Activated CD4-positive, alpha-beta memory T cell treated with anti-CD3 and anti-CD28 coated beads, Interleukin-2, amount 10 ng/mL, durations not matched to agents 7 days and 5 days (primary cell): ENCODE results near the gene RRP8. TPM values are rescaled to one million over a fixed set of nuclear protein-coding genes. Genes with fewer than 3 reads are reported as not detected.
A peak's percentile ranks its signal among the peaks of the same experiment; 100 is the strongest.

Experiments used
- CTCF ChIA-PET: fragments of 350-600 bp; sonication (Branson Sonifier 250); formaldehyde crosslinking; loops from one replicate; lab custom pipeline; 2021; ENCODE audit warnings: antibody characterized with exemption, inconsistent platforms; lab: Charles Lee
- POLR2A ChIA-PET: fragments of 350-600 bp; sonication (Branson Sonifier 250); formaldehyde crosslinking; loops from one replicate; lab custom pipeline; 2021; ENCODE audit warnings: antibody characterized with exemption; lab: Charles Lee
- DNase-seq: peaks from one replicate; pipeline ENCODE4 v3.0.0-alpha.2; 2020
- H3K27ac Mint-ChIP-seq: one replicate; pipeline ENCODE4 v1.8.0; 2021; ENCODE audit warnings: mild to moderate bottlenecking, mixed read lengths
- H3K27me3 Mint-ChIP-seq: one replicate; pipeline ENCODE4 v1.8.0; 2021; ENCODE audit warnings: mixed read lengths
- H3K36me3 Mint-ChIP-seq: one replicate; pipeline ENCODE4 v1.8.0; 2021; ENCODE audit warnings: low read depth, mixed read lengths
- H3K4me1 Mint-ChIP-seq: one replicate; pipeline ENCODE4 v1.8.0; 2021; ENCODE audit warnings: mixed read lengths
- H3K4me3 Mint-ChIP-seq: one replicate; pipeline ENCODE4 v1.8.0; 2021; ENCODE audit warnings: mild to moderate bottlenecking, mixed read lengths
- H3K9me3 Mint-ChIP-seq: one replicate; pipeline ENCODE4 v1.8.0; 2021; ENCODE audit warnings: mixed read lengths
- total RNA-seq, 2 experiments: library from RNA; stranded (reverse); gene quantifications; one replicate each; pipeline ENCODE4 v1.2.3, GENCODE V29; 2021

RRP8 gene
- total RNA-seq: 10 to 100 TPM; 21.8 to 24.4 TPM

DNA sequence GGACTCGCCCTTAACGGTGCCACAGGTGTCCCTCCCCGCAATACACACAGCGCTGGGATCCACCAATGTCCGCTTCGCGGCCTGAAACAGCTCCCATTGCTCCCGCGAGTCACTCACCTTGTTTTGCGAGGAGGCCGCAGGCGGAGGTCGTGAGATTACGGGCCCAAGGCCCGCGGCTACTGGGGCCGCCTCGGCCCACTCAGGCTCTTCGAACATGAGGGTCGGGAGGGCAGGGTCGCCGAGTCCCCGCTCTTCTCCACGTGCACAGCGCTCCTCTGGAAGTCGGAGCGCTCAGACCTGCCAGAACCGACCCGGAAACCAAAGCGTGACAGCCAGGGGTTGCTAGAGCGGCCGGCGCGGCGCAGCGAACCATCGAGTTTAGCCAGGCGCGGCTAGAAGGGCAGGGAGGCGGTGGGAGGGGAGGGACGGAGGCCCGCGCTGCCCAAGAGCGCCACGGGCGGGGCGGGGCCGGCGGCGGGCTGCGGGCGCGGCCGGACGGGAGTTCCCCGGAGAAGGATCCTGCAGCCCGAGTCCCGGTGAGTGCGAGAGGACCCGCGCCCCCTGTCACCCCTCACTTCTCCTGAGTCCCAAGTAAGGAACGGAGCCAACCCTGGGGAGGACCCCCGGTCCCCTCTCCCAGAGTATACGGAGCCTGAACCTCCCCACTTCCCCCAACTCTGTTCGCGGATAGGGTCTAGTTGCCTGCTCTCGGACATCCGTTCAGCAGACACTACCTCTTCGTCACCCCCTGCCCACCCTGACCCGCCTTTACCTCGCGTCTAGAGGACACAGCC lies at the start of gene RRP8, which contains the start of gene ILK:
Gene RRP8, minus strand, starts transcription at position 330 of the 794 bp plus-strand sequence. Its CDS starts 114 bp downstream, at position 216.
Gene ILK, plus strand, starts transcription at position 488 of the 794 bp plus-strand sequence. CDS start 498 bp downstream, outside the sequence.
- Mint-ChIP-seq H3K27me3 (no peaks in the 10 kb centered on the region), H3K4me3 (no peak within 1 kb of the TSS), H3K36me3 (peaks cover 41% of the 10 kb centered on the region), H3K4me1 (peaks cover 13% of the 10 kb centered on the region), H3K9me3 (no peaks in the 10 kb centered on the region), H3K27ac (no peak within 1 kb of the TSS)
- CTCF ChIA-PET: interaction anchor here (0.7 to 4.0 kb wide), 13 partner anchors 9 to 224 kb away, joined by 3 to 64 read pairs (median 6); partner anchors contain the start of genes ARFIP2, MRPL17, TAF10 and TIMM10B
- peak; percentile 91 for DNase-seq
- POLR2A ChIA-PET: interaction anchor here (0.5 to 8.4 kb wide), 17 partner anchors 9 to 213 kb away, joined by 3 to 108 read pairs (median 4); partner anchors contain the start of genes ARFIP2, MRPL17, SMPD1 and TAF10

DNA sequence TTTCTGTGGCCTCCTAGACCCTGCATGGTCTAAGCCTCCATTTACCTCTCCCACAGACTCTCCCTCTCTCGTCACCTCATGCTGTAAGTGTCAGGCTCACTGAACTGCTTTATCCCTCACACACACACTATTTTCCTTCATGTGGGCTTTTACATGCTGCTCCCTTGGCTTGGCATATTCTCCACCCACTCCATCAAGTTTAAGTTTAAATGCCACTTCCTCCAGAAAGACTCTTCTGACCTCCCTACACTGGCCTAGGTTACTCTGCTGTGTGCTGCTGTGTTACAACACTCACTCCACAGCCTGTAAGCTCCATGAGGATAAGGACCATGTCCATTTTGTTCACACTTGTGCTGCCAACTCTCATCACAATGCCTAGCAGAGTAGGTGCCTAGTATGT lies 49.7 kb upstream of the RRP8 start:
- H3K4me1 Mint-ChIP-seq: peaks cover 3% of the 10 kb centered on the region
- no peaks in the 10 kb centered on the region for H3K36me3 Mint-ChIP-seq
- peaks cover 18% of the 10 kb centered on the region for H3K27me3 Mint-ChIP-seq
- no peak for DNase-seq
- no peak overlapping the region for H3K4me3 Mint-ChIP-seq
- ChIA-PET CTCF (no interaction called here), POLR2A (no interaction called here)
- no peaks in the 10 kb centered on the region for H3K9me3 Mint-ChIP-seq
- no peak overlapping the region for H3K27ac Mint-ChIP-seq

DNA sequence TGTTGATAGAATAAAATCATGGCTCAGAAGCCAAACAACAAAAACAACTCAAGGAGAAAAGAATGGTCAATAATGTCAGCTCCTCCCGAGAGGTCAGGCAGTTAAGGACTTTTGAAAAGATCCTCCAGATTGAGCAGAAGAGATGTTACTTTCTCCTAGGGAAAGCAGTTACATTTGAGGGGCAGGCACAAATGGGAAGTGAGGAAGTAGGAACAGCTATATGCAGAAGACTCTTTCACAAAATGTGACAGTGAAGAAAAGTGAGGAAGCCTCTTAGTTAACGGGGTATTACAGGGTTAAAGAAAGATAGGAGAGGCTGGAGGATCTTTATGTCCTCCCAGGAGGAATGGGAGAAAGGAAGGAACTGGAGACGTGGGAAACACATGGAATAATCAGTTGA lies 48.8 kb upstream of the RRP8 start:
- no peaks in the 10 kb centered on the region for H3K9me3 Mint-ChIP-seq
- H3K27me3 Mint-ChIP-seq: peaks cover 13% of the 10 kb centered on the region
- no peak for DNase-seq
- no peaks in the 10 kb centered on the region for H3K36me3 Mint-ChIP-seq
- CTCF ChIA-PET: interaction anchor here (0.6 to 1.2 kb wide), 2 partner anchors 33 to 50 kb away, joined by 3 read pairs; partner anchors contain the start of gene TPP1
- H3K4me3 Mint-ChIP-seq: no peak overlapping the region
- peaks cover 3% of the 10 kb centered on the region for H3K4me1 Mint-ChIP-seq
- H3K27ac Mint-ChIP-seq: no peak overlapping the region
- POLR2A ChIA-PET: no interaction called here

DNA sequence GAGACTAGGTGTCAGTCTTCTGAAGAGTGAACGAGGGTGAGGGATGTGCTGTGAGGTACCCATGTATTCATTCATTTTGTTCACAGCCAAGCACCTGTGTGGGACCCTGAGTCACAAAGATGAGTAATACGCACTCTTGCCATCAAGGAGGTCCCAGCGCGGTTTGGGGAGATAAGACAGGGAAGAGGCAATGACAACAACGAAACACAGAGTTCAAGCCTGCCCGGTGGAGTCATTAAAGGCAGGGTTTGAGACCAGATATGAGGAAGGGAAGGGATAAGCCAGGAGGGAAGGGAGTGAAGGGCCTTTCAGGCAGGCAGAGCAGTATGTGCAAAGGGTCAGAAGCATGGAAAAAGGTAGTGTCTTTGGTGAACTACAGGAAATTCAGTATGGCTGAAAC lies 47.6 kb upstream of the RRP8 start:
- peaks cover 1% of the 10 kb centered on the region for H3K4me1 Mint-ChIP-seq
- peaks cover 1% of the 10 kb centered on the region for H3K27me3 Mint-ChIP-seq
- H3K36me3 Mint-ChIP-seq: no peaks in the 10 kb centered on the region
- DNase-seq: no peak
- CTCF ChIA-PET: no interaction called here
- H3K4me3 Mint-ChIP-seq: no peak overlapping the region
- no peaks in the 10 kb centered on the region for H3K9me3 Mint-ChIP-seq
- H3K27ac Mint-ChIP-seq: no peak overlapping the region
- POLR2A ChIA-PET: no interaction called here

DNA sequence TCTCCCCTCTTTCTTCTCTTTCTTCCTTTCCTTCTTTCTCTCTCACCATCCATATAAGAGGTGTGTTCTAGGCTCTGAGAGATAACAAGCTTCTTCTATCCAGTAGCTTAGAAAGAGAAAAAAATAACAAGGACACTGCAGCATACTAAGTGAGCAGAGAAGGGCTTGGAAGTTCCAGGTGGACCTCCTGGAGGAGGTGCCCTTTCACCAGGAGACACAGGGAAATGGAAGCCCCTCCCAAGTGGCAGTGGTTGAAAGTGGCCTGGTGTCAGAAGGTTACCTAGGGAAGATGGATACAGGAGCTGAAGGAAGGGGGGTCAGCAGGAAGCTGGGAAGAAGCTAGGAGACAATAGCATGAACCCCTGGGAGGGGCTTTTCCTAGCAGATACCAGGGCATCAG lies 46.7 kb upstream of the RRP8 start:
- Mint-ChIP-seq H3K27me3 (no peaks in the 10 kb centered on the region), H3K36me3 (no peaks in the 10 kb centered on the region), H3K4me1 (no peaks in the 10 kb centered on the region), H3K27ac (no peak overlapping the region), H3K4me3 (no peak overlapping the region), H3K9me3 (no peaks in the 10 kb centered on the region)
- no peak for DNase-seq
- POLR2A ChIA-PET: no interaction called here
- CTCF ChIA-PET: interaction anchor here (0.6 to 1.6 kb wide), 2 partner anchors 33 to 206 kb away, joined by 3 to 10 read pairs; partner anchors contain the start of gene MRPL17

DNA sequence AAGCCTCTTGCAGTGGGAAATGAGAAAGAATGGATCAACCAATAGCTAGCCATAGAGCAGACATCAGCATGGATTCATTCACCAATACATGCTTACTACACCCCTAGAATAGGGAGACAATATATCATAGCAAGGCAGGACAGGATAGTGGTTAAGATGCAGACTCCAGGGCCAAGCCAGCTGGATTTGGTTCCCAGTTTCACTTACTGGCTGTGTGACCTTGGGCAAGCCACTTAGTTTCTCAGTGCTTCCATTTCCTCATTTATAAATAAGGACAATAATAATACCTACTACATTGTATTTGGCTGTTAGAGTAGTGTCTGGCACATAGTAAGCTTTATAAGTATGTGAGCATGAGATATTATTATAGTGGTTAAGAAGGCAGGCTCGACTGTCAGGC lies 45.1 kb upstream of the RRP8 start:
- Mint-ChIP-seq H3K4me1 (no peaks in the 10 kb centered on the region), H3K27me3 (no peaks in the 10 kb centered on the region), H3K4me3 (no peak overlapping the region), H3K27ac (no peak overlapping the region), H3K9me3 (no peaks in the 10 kb centered on the region), H3K36me3 (no peaks in the 10 kb centered on the region)
- DNase-seq: no peak
- ChIA-PET CTCF (interaction anchor here (0.6 to 3.3 kb wide), 4 partner anchors 19 to 45 kb away, joined by 3 to 18 read pairs (median 6); partner anchors contain the start of genes MRPL17 and TPP1), POLR2A (interaction anchor here (0.8 to 1.8 kb wide), 2 partner anchors 36 to 37 kb away, joined by 3 to 5 read pairs; partner anchors contain the start of gene TAF10)

DNA sequence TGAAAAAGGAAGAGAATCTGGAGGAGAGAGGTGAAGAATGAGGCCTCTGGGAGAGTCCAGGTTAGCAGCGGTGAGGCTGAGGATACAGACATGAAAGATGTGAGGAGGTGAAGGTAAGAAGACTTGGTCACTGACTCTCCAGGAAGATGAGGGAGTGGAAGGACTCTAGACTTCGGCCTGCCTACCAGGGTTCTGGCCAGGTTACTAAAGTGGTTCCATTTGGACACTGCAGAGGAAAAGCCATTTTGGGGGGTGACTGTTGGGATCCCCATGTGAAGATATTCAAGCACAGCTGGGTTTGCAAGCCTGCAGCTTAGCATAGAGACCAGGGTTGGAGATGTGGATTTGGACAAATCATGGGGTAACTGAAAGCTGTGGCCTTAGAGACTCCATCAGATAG lies 44.4 kb upstream of the RRP8 start:
- no peaks in the 10 kb centered on the region for H3K4me1 Mint-ChIP-seq
- H3K36me3 Mint-ChIP-seq: no peaks in the 10 kb centered on the region
- no peaks in the 10 kb centered on the region for H3K27me3 Mint-ChIP-seq
- DNase-seq: no peak
- H3K4me3 Mint-ChIP-seq: no peak overlapping the region
- H3K27ac Mint-ChIP-seq: no peak overlapping the region
- CTCF ChIA-PET: interaction anchor here (0.9 to 3.3 kb wide), 3 partner anchors 20 to 204 kb away, joined by 3 to 18 read pairs (median 4); no protein-coding TSS in a partner anchor
- H3K9me3 Mint-ChIP-seq: no peaks in the 10 kb centered on the region
- POLR2A ChIA-PET: interaction anchor here (0.8 to 2.1 kb wide), 5 partner anchors 15 to 36 kb away, joined by 3 to 20 read pairs (median 5); partner anchors contain the start of genes TAF10 and TPP1

DNA sequence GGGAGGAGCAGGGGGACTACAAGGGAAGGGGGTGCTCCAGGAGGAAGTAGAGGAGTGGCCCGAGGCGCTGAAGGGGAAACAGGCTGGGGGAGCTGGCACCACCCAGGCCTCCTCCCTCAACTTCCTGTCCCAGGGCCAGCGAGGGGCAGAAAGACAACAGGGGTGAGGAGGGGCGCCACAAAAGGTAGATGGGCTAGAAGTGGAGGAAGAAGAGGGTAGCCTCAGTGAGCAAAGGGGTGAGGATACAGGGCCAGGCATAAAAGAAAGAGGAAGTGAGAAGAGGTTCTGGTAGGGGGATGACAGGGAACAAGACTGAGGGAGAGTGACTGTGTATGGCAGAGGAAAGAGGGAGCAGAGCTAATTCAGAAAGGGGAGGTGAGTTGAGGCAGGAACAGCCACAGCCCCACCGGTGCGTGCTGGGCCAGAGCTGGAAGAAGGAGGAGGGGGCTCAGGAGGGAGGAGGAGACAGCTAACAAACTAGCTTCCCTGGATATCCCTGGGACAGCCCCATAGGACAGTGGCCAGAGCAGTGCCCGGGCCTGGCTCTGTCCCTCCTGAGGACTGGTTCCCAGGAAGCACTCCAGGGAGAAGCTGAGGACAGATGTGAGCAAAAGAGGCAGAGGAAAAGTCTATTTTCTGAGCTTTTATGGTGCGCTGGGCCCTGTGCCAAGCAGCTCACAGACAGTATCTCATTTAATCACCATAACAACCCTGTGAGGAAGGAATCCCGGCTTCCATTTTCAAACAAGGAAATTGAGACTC lies 43.7 kb upstream of the RRP8 start:
- H3K27ac Mint-ChIP-seq: no peak overlapping the region
- no peak overlapping the region for H3K4me3 Mint-ChIP-seq
- ChIA-PET POLR2A (interaction anchor here (1.1 to 2.1 kb wide), 5 partner anchors 16 to 36 kb away, joined by 3 to 20 read pairs (median 5); partner anchors contain the start of genes TAF10 and TPP1), CTCF (interaction anchor here (0.7 to 3.3 kb wide), 7 partner anchors 12 to 204 kb away, joined by 3 to 18 read pairs (median 3); partner anchors contain the start of gene TPP1)
- H3K27me3 Mint-ChIP-seq: no peaks in the 10 kb centered on the region
- peak; percentile 36 for DNase-seq
- no peaks in the 10 kb centered on the region for H3K4me1 Mint-ChIP-seq
- no peaks in the 10 kb centered on the region for H3K36me3 Mint-ChIP-seq
- no peaks in the 10 kb centered on the region for H3K9me3 Mint-ChIP-seq

DNA sequence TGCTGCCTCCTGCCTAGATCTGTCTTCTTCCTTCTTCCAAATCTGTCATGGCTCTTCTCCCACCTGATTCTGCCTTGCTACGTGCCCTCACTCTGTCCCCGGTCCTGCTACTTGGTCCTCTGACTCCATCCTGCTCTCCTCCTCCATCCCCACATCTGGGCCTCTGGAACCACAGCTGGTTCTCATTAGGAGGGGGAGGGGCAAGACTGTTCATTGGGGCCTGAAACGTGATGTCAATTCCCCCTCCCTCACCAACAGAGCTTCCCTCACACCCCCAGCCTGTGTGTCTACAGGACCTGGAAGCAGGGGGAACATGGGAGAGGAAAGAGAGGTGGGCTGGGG lies 43.1 kb upstream of the RRP8 start:
- H3K27me3 Mint-ChIP-seq: no peaks in the 10 kb centered on the region
- no peaks in the 10 kb centered on the region for H3K4me1 Mint-ChIP-seq
- no peaks in the 10 kb centered on the region for H3K9me3 Mint-ChIP-seq
- no peak overlapping the region for H3K4me3 Mint-ChIP-seq
- ChIA-PET CTCF (interaction anchor here (0.7 to 3.3 kb wide), 7 partner anchors 13 to 203 kb away, joined by 3 to 18 read pairs (median 3); partner anchors contain the start of gene TPP1), POLR2A (interaction anchor here (1.2 to 2.1 kb wide), 4 partner anchors 24 to 35 kb away, joined by 5 to 20 read pairs (median 6); partner anchors contain the start of genes TAF10 and TPP1)
- DNase-seq: no peak
- H3K36me3 Mint-ChIP-seq: no peaks in the 10 kb centered on the region
- no peak overlapping the region for H3K27ac Mint-ChIP-seq

DNA sequence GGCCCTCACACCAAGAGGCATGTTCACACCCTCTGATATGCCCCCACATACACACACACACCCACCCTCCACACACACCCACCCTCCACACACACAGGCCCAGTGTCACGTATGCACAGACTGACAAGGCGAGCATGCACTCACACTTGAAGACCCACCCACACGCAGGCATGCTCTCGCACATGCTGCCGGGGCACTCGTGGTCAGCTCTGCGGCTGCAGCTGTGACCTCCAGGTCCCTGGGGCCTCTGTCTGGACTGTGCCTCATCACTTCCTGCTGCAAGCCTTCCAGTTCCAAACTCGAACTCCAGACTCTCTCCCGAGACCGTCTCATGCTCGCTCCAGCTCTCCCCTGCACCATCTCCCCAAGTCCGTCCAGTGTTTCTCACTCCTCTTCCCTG lies 42.7 kb upstream of the RRP8 start:
- no peak for DNase-seq
- H3K4me3 Mint-ChIP-seq: no peak overlapping the region
- no peaks in the 10 kb centered on the region for H3K27me3 Mint-ChIP-seq
- H3K4me1 Mint-ChIP-seq: no peaks in the 10 kb centered on the region
- POLR2A ChIA-PET: interaction anchor here (2.1 kb wide), 1 partner anchor 27 kb away, joined by 20 read pairs; the partner anchor contains the start of gene TPP1
- peak overlapping the region; percentile 6 for H3K27ac Mint-ChIP-seq
- H3K36me3 Mint-ChIP-seq: no peaks in the 10 kb centered on the region
- no peaks in the 10 kb centered on the region for H3K9me3 Mint-ChIP-seq
- CTCF ChIA-PET: interaction anchor here (1.3 to 3.3 kb wide), 2 partner anchors 22 to 115 kb away, joined by 3 to 18 read pairs; no protein-coding TSS in a partner anchor

DNA sequence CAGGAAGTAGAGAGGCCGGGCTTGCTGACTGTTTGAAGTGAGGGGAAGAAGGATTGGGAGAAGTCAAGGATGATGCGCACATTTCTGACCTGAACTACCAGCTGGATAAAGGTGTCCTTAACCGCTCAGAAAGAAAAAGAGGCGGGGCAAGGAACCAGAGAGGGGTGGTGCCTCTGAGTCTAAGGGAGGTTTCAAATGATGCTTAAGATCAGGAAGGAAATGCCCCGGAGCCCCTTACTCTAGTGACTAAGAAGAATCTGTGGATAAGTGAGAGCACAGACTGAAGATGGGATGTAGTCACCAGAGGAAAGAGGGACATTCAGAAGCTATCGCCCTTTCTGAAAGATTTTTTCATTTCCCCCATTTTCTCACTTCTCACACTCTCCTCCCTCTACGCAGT lies 39.5 kb upstream of the RRP8 start:
- Mint-ChIP-seq H3K27me3 (no peaks in the 10 kb centered on the region), H3K4me3 (no peak overlapping the region)
- CTCF ChIA-PET: interaction anchor here (0.6 to 1.2 kb wide), 2 partner anchors 14 to 1052 kb away, joined by 3 read pairs; no protein-coding TSS in a partner anchor

DNA sequence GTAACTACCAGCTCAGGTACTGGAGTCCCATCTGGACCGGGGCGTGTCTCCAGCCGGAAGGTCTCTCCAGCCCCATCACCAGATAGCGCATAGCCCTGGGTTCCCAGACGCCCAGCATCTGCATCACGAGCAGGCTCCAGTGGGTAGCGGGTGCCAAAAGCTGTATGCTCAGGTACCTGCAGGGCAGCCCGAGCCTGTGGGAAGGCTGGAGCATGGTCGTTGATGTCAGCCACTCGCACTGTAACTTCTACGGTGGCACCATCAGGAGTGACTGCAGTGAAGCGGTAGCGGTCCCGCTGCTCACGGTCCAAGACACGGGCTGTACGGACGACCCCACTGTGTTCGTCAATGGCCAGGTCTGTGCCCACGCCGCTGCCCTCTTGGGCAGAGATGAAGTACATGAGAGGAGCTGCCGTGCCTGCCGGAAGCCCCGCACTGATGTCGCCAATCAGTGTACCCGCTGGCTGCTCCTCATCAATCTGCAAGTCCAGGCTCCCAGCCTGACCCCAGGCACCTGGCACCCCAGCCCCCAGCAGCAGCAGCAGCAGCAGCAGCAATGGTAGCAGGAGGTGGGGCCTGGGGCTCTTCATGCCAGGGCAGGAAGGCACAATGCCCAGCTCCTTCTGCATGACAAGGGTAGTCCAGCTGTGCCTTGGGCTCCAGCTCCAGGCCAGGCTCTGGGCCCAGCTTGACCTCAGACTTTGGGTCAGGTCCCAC lies 37.7 kb upstream of the RRP8 start:
- ChIA-PET POLR2A (no interaction called here), CTCF (no interaction called here)
- no peak overlapping the region for H3K4me3 Mint-ChIP-seq
- no peak for DNase-seq
- H3K27me3 Mint-ChIP-seq: no peaks in the 10 kb centered on the region
- H3K36me3 Mint-ChIP-seq: no peaks in the 10 kb centered on the region
- no peaks in the 10 kb centered on the region for H3K4me1 Mint-ChIP-seq
- no peak overlapping the region for H3K27ac Mint-ChIP-seq
- no peaks in the 10 kb centered on the region for H3K9me3 Mint-ChIP-seq

More for the DNA sequence above, 39.5 kb upstream of the RRP8 start:
- DNase-seq: no peak
- Mint-ChIP-seq H3K36me3 (no peaks in the 10 kb centered on the region), H3K27ac (no peak overlapping the region), H3K4me1 (no peaks in the 10 kb centered on the region), H3K9me3 (no peaks in the 10 kb centered on the region)
- POLR2A ChIA-PET: no interaction called here
